K562 (cell line): ENCODE results near the gene ETV7. TPM values are rescaled to one million over a fixed set of nuclear protein-coding genes. Genes with fewer than 3 reads are reported as not detected.
A peak's percentile ranks its signal among the peaks of the same experiment; 100 is the strongest.

Experiments
- ARID1B ChIP-seq: fragments of 450-650 bp; IDR thresholded peaks from 2 replicates; pipeline ENCODE4 v1.6.1; 2016; ENCODE audit warnings: antibody characterized with exemption, mild to moderate bottlenecking, inconsistent platforms
- EP300 ChIP-seq: IDR thresholded peaks from 2 replicates; pipeline ENCODE4 v1.6.1; 2012; ENCODE audit warnings: low read length, improper control_type of control experiment
- GATA2 ChIP-seq: sonication (generic); formaldehyde crosslinking; IDR thresholded peaks from 2 replicates; pipeline ENCODE4 v1.4.0; 2020; ENCODE audit warnings: mild to moderate bottlenecking, missing genetic modification reagents
- HDAC2 ChIP-seq: fragments of 450-650 bp; IDR thresholded peaks from 2 replicates; pipeline ENCODE4 v1.6.1; 2016; ENCODE audit warnings: mild to moderate bottlenecking
- HDAC3 ChIP-seq: fragments of 450-650 bp; IDR thresholded peaks from 2 replicates; pipeline ENCODE4 v1.6.1; 2018; ENCODE audit warnings: borderline replicate concordance, mild to moderate bottlenecking, moderate library complexity; ENCODE audit not compliant: partially characterized antibody
- POU5F1 ChIP-seq: fragments of 150-350 bp; IDR thresholded peaks from 2 replicates; pipeline ENCODE4 v1.6.1; 2014; ENCODE audit warnings: borderline replicate concordance, low read length, low read depth, mild to moderate bottlenecking; ENCODE audit not compliant: partially characterized antibody
- RCOR1 ChIP-seq, 2 experiments: IDR thresholded peaks; 2 replicates each; pipeline ENCODE4 v1.6.1; 2012; ENCODE audit warnings: low read depth in 2 of 2, low read length in 2 of 2, borderline replicate concordance in 1 of 2, improper control_type of control experiment in 1 of 2
- RFX5 ChIP-seq: IDR thresholded peaks from 2 replicates; pipeline ENCODE4 v1.6.1; 2011; ENCODE audit warnings: low read depth, mild to moderate bottlenecking, improper control_type of control experiment, low read length
- SMAD3 ChIP-seq: fragments of 450-650 bp; formaldehyde crosslinking; conservative IDR thresholded peaks from 2 replicates; pipeline ENCODE4 v1.4.0; 2020; ENCODE audit warnings: mild to moderate bottlenecking
- TEAD4 ChIP-seq, 2 experiments: sonication (generic) in 1 of 2; formaldehyde crosslinking in 1 of 2; IDR thresholded peaks; 2 replicates each; pipeline versions ENCODE4 v1.6.1 to v1.8.0; 2012 to 2022; ENCODE audit warnings: borderline replicate concordance in 1 of 2, inconsistent platforms in 1 of 2, low read length in 1 of 2, mild to moderate bottlenecking in 1 of 2, missing genetic modification reagents in 1 of 2
- XRCC4 ChIP-seq: IDR thresholded peaks from one replicate; pipeline ENCODE4 v1.6.1; 2011; ENCODE audit not compliant: insufficient read depth, insufficient read length; ENCODE audit errors: extremely low read depth
- ZNF197 ChIP-seq: fragments of 200-800 bp; sonication (Bioruptor generic); IDR thresholded peaks from 2 replicates; pipeline ENCODE4 v1.6.1; 2016; ENCODE audit warnings: low read depth, missing genetic modification characterization, missing compliant biosample characterization
- polyA plus RNA-seq, 8 experiments: library from polyadenylated mRNA; depleted of rRNA in 4 of 8; stranded (reverse) in 5 of 8; unstranded in 3 of 8; fragments of >200 nt; fragmentation: Nextera tagmentation in 2 of 8; fragmentation: Illumina TruSeq in 1 of 8; extraction: Ambion mirVana in 2 of 8; extraction: Trizol in 1 of 8; gene quantifications; 2 replicates each; pipeline versions ENCODE4 v1.2.1 to v1.2.3, GENCODE V29; 2011 to 2014; ENCODE audit warnings: inconsistent platforms in 1 of 8, missing spikeins in 1 of 8
- total RNA-seq, 7 experiments: library from RNA; depleted of rRNA in 6 of 7; stranded (reverse); fragments of >200 nt in 6 of 7; fragmentation: Illumina TruSeq in 2 of 7; extraction: Trizol in 2 of 7; gene quantifications; 2 replicates each; pipeline versions ENCODE4 v1.2.1 to v1.2.3, GENCODE V29; 2011 to 2021; ENCODE audit warnings: low replicate concordance in 1 of 7
- TF ChIP-seq, protein P1 (sequence below), 3 experiments: fragments of 200-800 bp in 1 of 3; fragments of 250-450 bp in 1 of 3; fragments of 450-650 bp in 1 of 3; sonication (Bioruptor Pico) in 1 of 3; sonication (Bioruptor generic) in 1 of 3; formaldehyde crosslinking in 1 of 3; IDR thresholded peaks; 2 replicates each; pipeline versions ENCODE4 v1.6.1 to v1.8.0; 2016 to 2022; ENCODE audit warnings: mild to moderate bottlenecking in 2 of 3, missing genetic modification characterization in 2 of 3, missing compliant biosample characterization in 1 of 3, moderate library complexity in 1 of 3
- TF ChIP-seq, protein P2 (sequence below): sonication (generic); formaldehyde crosslinking; IDR thresholded peaks from 2 replicates; pipeline ENCODE4 v1.8.0; 2023; ENCODE audit warnings: mild to moderate bottlenecking, missing genetic modification reagents
- TF ChIP-seq, protein P3 (sequence below): fragments of 450-650 bp; IDR thresholded peaks from 2 replicates; pipeline ENCODE4 v1.6.1; 2018; ENCODE audit not compliant: partially characterized antibody
- TF ChIP-seq, protein P4 (sequence below): fragments of 450-650 bp; IDR thresholded peaks from 2 replicates; pipeline ENCODE4 v1.6.1; 2016; ENCODE audit warnings: low read depth, mild to moderate bottlenecking, moderate library complexity
- TF ChIP-seq, protein P5 (sequence below): fragments of 450-650 bp; formaldehyde crosslinking; IDR thresholded peaks from 2 replicates; pipeline ENCODE4 v1.4.0; 2022; ENCODE audit warnings: missing genetic modification characterization

ETV7 gene
- total and polyA plus RNA-seq, 9 of the 15 experiments (the other 6 are each of a cell fraction or from before 2014, with no cell fraction given) = 0.07 to 0.22 (median 0.14) TPM; not detected in 3

DNA sequence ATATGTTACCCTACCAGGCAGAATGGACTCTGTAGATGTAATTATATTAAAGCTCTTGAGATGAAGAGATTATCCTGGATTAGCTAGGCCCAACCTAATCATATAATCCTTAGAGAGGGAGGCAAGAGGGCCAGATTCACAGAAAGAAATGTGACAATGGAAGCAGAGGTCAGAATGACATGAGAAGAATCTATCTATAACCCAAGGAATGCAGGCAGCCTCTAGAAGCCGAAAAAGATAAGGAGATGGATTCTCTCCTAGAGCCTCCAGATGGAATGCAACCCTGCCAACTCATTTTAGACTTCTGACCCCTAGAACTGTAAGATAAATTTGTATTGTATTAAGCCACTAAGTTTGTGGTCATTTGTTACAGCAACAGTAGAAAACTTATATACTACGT lies 42.9 kb upstream of the ETV7 start (continued):
- TF ChIP-seq, protein P1, sequence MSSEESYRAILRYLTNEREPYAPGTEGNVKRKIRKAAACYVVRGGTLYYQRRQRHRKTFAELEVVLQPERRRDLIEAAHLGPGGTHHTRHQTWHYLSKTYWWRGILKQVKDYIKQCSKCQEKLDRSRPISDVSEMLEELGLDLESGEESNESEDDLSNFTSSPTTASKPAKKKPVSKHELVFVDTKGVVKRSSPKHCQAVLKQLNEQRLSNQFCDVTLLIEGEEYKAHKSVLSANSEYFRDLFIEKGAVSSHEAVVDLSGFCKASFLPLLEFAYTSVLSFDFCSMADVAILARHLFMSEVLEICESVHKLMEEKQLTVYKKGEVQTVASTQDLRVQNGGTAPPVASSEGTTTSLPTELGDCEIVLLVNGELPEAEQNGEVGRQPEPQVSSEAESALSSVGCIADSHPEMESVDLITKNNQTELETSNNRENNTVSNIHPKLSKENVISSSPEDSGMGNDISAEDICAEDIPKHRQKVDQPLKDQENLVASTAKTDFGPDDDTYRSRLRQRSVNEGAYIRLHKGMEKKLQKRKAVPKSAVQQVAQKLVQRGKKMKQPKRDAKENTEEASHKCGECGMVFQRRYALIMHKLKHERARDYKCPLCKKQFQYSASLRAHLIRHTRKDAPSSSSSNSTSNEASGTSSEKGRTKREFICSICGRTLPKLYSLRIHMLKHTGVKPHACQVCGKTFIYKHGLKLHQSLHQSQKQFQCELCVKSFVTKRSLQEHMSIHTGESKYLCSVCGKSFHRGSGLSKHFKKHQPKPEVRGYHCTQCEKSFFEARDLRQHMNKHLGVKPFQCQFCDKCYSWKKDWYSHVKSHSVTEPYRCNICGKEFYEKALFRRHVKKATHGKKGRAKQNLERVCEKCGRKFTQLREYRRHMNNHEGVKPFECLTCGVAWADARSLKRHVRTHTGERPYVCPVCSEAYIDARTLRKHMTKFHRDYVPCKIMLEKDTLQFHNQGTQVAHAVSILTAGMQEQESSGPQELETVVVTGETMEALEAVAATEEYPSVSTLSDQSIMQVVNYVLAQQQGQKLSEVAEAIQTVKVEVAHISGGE (CRISPR knock-in tag; IDR thresholded peaks at IDR 0.05) = no peak
- no peak for TF ChIP-seq XRCC4
- TF ChIP-seq, protein P2, sequence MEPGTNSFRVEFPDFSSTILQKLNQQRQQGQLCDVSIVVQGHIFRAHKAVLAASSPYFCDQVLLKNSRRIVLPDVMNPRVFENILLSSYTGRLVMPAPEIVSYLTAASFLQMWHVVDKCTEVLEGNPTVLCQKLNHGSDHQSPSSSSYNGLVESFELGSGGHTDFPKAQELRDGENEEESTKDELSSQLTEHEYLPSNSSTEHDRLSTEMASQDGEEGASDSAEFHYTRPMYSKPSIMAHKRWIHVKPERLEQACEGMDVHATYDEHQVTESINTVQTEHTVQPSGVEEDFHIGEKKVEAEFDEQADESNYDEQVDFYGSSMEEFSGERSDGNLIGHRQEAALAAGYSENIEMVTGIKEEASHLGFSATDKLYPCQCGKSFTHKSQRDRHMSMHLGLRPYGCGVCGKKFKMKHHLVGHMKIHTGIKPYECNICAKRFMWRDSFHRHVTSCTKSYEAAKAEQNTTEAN = no peak
- TF ChIP-seq, protein P3, sequence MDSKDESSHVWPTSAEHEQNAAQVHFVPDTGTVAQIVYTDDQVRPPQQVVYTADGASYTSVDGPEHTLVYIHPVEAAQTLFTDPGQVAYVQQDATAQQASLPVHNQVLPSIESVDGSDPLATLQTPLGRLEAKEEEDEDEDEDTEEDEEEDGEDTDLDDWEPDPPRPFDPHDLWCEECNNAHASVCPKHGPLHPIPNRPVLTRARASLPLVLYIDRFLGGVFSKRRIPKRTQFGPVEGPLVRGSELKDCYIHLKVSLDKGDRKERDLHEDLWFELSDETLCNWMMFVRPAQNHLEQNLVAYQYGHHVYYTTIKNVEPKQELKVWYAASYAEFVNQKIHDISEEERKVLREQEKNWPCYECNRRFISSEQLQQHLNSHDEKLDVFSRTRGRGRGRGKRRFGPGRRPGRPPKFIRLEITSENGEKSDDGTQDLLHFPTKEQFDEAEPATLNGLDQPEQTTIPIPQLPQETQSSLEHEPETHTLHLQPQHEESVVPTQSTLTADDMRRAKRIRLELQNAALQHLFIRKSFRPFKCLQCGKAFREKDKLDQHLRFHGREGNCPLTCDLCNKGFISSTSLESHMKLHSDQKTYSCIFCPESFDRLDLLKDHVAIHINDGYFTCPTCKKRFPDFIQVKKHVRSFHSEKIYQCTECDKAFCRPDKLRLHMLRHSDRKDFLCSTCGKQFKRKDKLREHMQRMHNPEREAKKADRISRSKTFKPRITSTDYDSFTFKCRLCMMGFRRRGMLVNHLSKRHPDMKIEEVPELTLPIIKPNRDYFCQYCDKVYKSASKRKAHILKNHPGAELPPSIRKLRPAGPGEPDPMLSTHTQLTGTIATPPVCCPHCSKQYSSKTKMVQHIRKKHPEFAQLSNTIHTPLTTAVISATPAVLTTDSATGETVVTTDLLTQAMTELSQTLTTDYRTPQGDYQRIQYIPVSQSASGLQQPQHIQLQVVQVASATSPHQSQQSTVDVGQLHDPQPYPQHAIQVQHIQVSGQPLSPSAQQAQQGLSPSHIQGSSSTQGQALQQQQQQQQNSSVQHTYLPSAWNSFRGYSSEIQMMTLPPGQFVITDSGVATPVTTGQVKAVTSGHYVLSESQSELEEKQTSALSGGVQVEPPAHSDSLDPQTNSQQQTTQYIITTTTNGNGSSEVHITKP = no peak
- no peak for TF ChIP-seq RFX5
- TF ChIP-seq, protein P4, sequence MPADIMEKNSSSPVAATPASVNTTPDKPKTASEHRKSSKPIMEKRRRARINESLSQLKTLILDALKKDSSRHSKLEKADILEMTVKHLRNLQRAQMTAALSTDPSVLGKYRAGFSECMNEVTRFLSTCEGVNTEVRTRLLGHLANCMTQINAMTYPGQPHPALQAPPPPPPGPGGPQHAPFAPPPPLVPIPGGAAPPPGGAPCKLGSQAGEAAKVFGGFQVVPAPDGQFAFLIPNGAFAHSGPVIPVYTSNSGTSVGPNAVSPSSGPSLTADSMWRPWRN = no peak
- peak in 1 of 2 experiments; percentile 36; a peak in 1 of 4 replicates for TF ChIP-seq RCOR1 (IDR thresholded peaks at IDR 0.05; ENCODE audit: borderline replicate concordance in 1 of 2, low read depth in 2 of 2, low read length in 2 of 2)
- TF ChIP-seq HDAC3 = no peak
- TF ChIP-seq ZNF197 (CRISPR knock-in tag) = no peak
- no peak for TF ChIP-seq SMAD3
- 0 out of 2 replicates have a peak, but pooled peaks have one; percentile 24 for TF ChIP-seq ARID1B
- TF ChIP-seq POU5F1 = no peak
- TF ChIP-seq, protein P5, sequence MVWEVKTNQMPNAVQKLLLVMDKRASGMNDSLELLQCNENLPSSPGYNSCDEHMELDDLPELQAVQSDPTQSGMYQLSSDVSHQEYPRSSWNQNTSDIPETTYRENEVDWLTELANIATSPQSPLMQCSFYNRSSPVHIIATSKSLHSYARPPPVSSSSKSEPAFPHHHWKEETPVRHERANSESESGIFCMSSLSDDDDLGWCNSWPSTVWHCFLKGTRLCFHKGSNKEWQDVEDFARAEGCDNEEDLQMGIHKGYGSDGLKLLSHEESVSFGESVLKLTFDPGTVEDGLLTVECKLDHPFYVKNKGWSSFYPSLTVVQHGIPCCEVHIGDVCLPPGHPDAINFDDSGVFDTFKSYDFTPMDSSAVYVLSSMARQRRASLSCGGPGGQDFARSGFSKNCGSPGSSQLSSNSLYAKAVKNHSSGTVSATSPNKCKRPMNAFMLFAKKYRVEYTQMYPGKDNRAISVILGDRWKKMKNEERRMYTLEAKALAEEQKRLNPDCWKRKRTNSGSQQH = no peak
- TF ChIP-seq TEAD4 (IDR thresholded peaks at IDR 0.05; ENCODE audit: low read length) = peak; percentile 29; the same call in 1 of the 2 replicates
- TF ChIP-seq TEAD4 (CRISPR knock-in tag; IDR thresholded peaks at IDR 0.05; ENCODE audit: borderline replicate concordance) = no peak
- TF ChIP-seq HDAC2 = no peak
- TF ChIP-seq EP300 = no peak
- TF ChIP-seq GATA2 (CRISPR knock-in tag) = no peak
- TF ChIP-seq, all 486 proteins: peak for 5
